Body of pancreas (tissue), 4 donors: ENCODE measurements around the gene CETN2.

ENCODE experiments used
- POLR2A ChIP-seq, 3 donors: fragments of 450-650 bp; IDR thresholded peaks; one replicate each; pipeline ENCODE4 v1.6.1; 2016; ENCODE audit warnings: antibody characterized with exemption in 3 of 3, mild to moderate bottlenecking in 2 of 3
- TF ChIP-seq, protein P1 (sequence below), 7 experiments: fragments of 450-650 bp in 4 of 7; fragments of 200-600 bp in 3 of 7; sonication (generic) in 3 of 7; IDR thresholded peaks; one replicate each; pipeline ENCODE4 v1.5.1; 2016 to 2019; ENCODE audit warnings: antibody characterized with exemption in 7 of 7

DNA sequence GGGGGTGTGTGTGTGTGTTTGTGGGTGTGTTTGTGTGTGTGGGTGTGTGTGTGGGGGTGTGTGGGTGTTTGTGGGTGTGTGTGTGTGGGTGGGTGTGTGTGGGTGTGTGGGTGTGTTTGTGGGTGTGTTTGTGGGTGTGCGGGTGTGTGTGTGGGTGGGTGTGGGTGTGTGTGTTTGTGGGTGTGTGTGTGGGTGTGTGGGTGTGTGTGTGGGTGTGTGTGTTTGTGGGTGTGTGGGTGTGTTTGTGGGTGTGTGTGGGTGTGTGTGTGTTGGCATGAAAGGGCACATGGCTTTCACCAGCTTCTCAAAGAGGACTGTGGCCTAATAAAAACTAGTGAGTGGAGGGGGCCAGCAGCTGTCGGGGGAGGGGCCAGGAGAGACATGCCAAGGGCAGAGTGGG lies 42.0 kb upstream of the CETN2 start:
- TF ChIP-seq, protein P1, sequence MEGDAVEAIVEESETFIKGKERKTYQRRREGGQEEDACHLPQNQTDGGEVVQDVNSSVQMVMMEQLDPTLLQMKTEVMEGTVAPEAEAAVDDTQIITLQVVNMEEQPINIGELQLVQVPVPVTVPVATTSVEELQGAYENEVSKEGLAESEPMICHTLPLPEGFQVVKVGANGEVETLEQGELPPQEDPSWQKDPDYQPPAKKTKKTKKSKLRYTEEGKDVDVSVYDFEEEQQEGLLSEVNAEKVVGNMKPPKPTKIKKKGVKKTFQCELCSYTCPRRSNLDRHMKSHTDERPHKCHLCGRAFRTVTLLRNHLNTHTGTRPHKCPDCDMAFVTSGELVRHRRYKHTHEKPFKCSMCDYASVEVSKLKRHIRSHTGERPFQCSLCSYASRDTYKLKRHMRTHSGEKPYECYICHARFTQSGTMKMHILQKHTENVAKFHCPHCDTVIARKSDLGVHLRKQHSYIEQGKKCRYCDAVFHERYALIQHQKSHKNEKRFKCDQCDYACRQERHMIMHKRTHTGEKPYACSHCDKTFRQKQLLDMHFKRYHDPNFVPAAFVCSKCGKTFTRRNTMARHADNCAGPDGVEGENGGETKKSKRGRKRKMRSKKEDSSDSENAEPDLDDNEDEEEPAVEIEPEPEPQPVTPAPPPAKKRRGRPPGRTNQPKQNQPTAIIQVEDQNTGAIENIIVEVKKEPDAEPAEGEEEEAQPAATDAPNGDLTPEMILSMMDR (IDR thresholded peaks at IDR 0.05): no peak
- TF ChIP-seq POLR2A (IDR thresholded peaks at IDR 0.05): no peak
